NCI-H2196 treated with DMSO at 0.1 percent for 48 hours (cell line): Measurements from ENCODE around the gene CDC6.

Experiments
- DNase-seq: peaks from one replicate; lab custom pipeline; 2025; ENCODE audit not compliant: unreplicated experiment; lab: John Stamatoyannopoulos, UW

Gene CDC6

GRCh38 chr17:40322358-40323315 lies 35.0 kb downstream of the CDC6 start:
- DNase-seq: no peak

- DNase-seq: no peak
Observed at GRCh38 chr17:40323391-40324381, 36.0 kb downstream of the CDC6 start.

- DNase-seq: no peak
Observed at GRCh38 chr17:40325156-40326013, 37.7 kb downstream of the CDC6 start.

GRCh38 chr17:40326014-40326831 lies 38.5 kb downstream of the CDC6 start:
- no peak for DNase-seq

- no peak for DNase-seq
Observed at GRCh38 chr17:40326832-40327199, 39.1 kb downstream of the CDC6 start.

GRCh38 chr17:40327244-40327729 lies 39.6 kb downstream of the CDC6 start:
- no peak for DNase-seq

- DNase-seq: no peak
Observed at GRCh38 chr17:40327735-40328385, 40.2 kb downstream of the CDC6 start.

GRCh38 chr17:40328386-40328766 lies 40.7 kb downstream of the CDC6 start:
- DNase-seq: no peak

- no peak for DNase-seq
Observed at GRCh38 chr17:40329839-40330794, 42.4 kb downstream of the CDC6 start.

GRCh38 chr17:40330850-40331470 lies 43.3 kb downstream of the CDC6 start:
- DNase-seq: no peak

GRCh38 chr17:40331743-40332641 lies 44.3 kb downstream of the CDC6 start:
- DNase-seq: peak; percentile 73

- DNase-seq: no peak
Observed at GRCh38 chr17:40333781-40334448, 46.2 kb downstream of the CDC6 start.

GRCh38 chr17:40335620-40336019 lies 47.9 kb downstream of the CDC6 start:
- no peak for DNase-seq

GRCh38 chr17:40337351-40337750 lies 49.7 kb downstream of the CDC6 start:
- DNase-seq: no peak

GRCh38 chr17:40338058-40338457 lies 50.4 kb downstream of the CDC6 start:
- no peak for DNase-seq
